ENCODE measurements around the gene FAM131A. TPM values are rescaled to one million over a fixed set of nuclear protein-coding genes. Genes with fewer than 3 reads are reported as not detected.
A peak's percentile ranks its signal among the peaks of the same experiment; 100 is the strongest.

The FAM131A gene
- total RNA-seq, 1 experiment from 2014 or later, result 14.4 TPM

- Histone ChIP-seq H2AFZ (ENCODE audit: low read length) (no peak overlapping the region), H3K79me2 (ENCODE audit: insufficient read depth, low read length) (no peaks in the 10 kb centered on the region; the same call in 1 of the 2 replicates), H4K8ac (replicated peaks; ENCODE audit: insufficient read length, low read depth, low read length) (no peak overlapping the region), H3K27ac (ENCODE audit: insufficient read length, low read depth, low read length) (no peak overlapping the region), H3K23me2 (ENCODE audit: insufficient read length, low read depth, low read length, poor library complexity, severe bottlenecking) (peaks cover 25% of the 10 kb centered on the region), H4K91ac (ENCODE audit: insufficient read length, low read depth, low read length) (no peak overlapping the region), H3K9me3 (ENCODE audit: control insufficient read depth, low read depth, low read length) (no peaks in the 10 kb centered on the region), H3T11ph (ENCODE audit: low read length) (no peak overlapping the region), H2BK15ac (ENCODE audit: low read depth, low read length) (no peak overlapping the region), H3K4ac (ENCODE audit: low read depth, low read length) (no peak overlapping the region), H4K20me1 (ENCODE audit: control insufficient read depth, insufficient read depth, insufficient read length) (peaks cover 2% of the 10 kb centered on the region), H3K9ac (ENCODE audit: extremely low read depth, insufficient read length, low read length) (peak overlapping the region; percentile 64), H3K79me1 (ENCODE audit: insufficient read depth, low read depth, low read length, poor library complexity, severe bottlenecking) (no peaks in the 10 kb centered on the region), H3K56ac (ENCODE audit: insufficient read length, low read depth, low read length) (no peak overlapping the region), H3K14ac (ENCODE audit: insufficient read depth, low read length) (peak overlapping the region; percentile 54), H2BK20ac (ENCODE audit: low read depth, low read length, poor library complexity, severe bottlenecking) (no peak overlapping the region), H2AK5ac (ENCODE audit: insufficient read length, low read length) (no peak overlapping the region), H2BK12ac (ENCODE audit: insufficient read length, low read depth, low read length) (no peak overlapping the region), H3K18ac (ENCODE audit: insufficient read length, low read depth, low read length) (peak overlapping the region; percentile 15), H3K27me3 (ENCODE audit: insufficient read depth, low read length) (no peaks in the 10 kb centered on the region; the same call in 1 of the 2 replicates), H4K5ac (ENCODE audit: insufficient read length, low read depth, low read length) (no peak overlapping the region), H2BK5ac (ENCODE audit: insufficient read length, low read length) (no peak overlapping the region), H3K23ac (ENCODE audit: insufficient read length, low read depth, low read length) (no peak overlapping the region), H2BK120ac (ENCODE audit: low read depth, low read length, poor library complexity, severe bottlenecking) (no peak overlapping the region), H3K4me1 (ENCODE audit: insufficient read depth, low read length) (peaks cover 2% of the 10 kb centered on the region; the same call in 1 of the 2 replicates), H3K4me2 (ENCODE audit: insufficient read depth, insufficient read length, low read length) (peak overlapping the region; percentile 75)
- H3K36me3 Mint-ChIP-seq (ENCODE audit: insufficient read depth in 1 of 3, low read depth in 3 of 3), result peaks cover 28 to 46% (median 44%) of the 10 kb centered on the region in 3 experiments; a peak in 6 of 7 replicates
- peak overlapping the region; percentile 93 to 97 (median 97) for H3K27ac Mint-ChIP-seq
- no peaks in the 10 kb centered on the region for H3K9me3 Mint-ChIP-seq
- H3K4me1 Mint-ChIP-seq, result peaks cover 23 to 26% of the 10 kb centered on the region in 2 experiments
- WGBS (ENCODE audit: extremely low coverage, insufficient read length, low lambda C conversion rate), result no CpG with 5 or more reads among the region's 38 CpGs
- TF ChIP-seq CTCF (conservative IDR thresholded peaks at IDR 0.05), result no peak
- H3K4me3 Mint-ChIP-seq, result peak overlapping the region; percentile 96 to 98
- H3K27me3 Mint-ChIP-seq (ENCODE audit: low read depth), result peaks cover 8% of the 10 kb centered on the region
- DNase-seq, result peak; percentile 79
Measured at GRCh38 chr3:184361932-184362667, 24.7 kb downstream of the FAM131A start.

All from H9 (cell line).